Bronchial epithelial cell (primary cell): ENCODE measurements around the gene COASY. TPM values are rescaled to one million over a fixed set of nuclear protein-coding genes. Genes with fewer than 3 reads are reported as not detected.
A peak's percentile ranks its signal among the peaks of the same experiment; 100 is the strongest.
"Not testable (repeated sequence)": the region's sequence is repeated elsewhere in the genome, so short reads cannot be mapped to it uniquely, and the experiment has no call there.

Experiments used
- DNase-seq: peaks from one replicate; pipeline ENCODE4 v3.0.0-alpha.2; 2010; ENCODE audit warnings: low read depth
- FAIRE-seq: peaks from 2 replicates; lab custom pipeline; 2011; peaks lifted over from hg19 to GRCh38; lab: Jason Lieb, UNC
- H3K27me3 ChIP-seq: 2 replicates; pipeline ENCODE4 v1.5.1; 2011; ENCODE audit warnings: low read length; ENCODE audit not compliant: control insufficient read depth, insufficient read depth
- H3K36me3 ChIP-seq: 2 replicates; pipeline ENCODE4 v1.5.1; 2011; ENCODE audit warnings: low read length; ENCODE audit not compliant: control insufficient read depth, insufficient read depth
- H3K4me3 ChIP-seq: 2 replicates; pipeline ENCODE4 v1.5.1; 2011; ENCODE audit warnings: mild to moderate bottlenecking, low read depth, low read length, control low read depth
- CTCF ChIP-seq: IDR thresholded peaks from 2 replicates; pipeline ENCODE4 v1.5.1; 2011; ENCODE audit warnings: mild to moderate bottlenecking, moderate library complexity, low read length, control low read depth, inconsistent platforms; ENCODE audit not compliant: insufficient read depth, severe bottlenecking
- total RNA-seq: library from RNA; depleted of rRNA; stranded (reverse); fragments of >200 nt; gene quantifications from 2 replicates; pipeline ENCODE4 v1.2.1, GENCODE V29; 2014

The COASY gene
- total RNA-seq, 1 donor from 2014 or later: 9.0 TPM

- no peaks in the 10 kb centered on the region for H3K36me3 ChIP-seq
- DNase-seq: peak; percentile 32
- no peak for FAIRE-seq
- peak overlapping the region; percentile 78 for H3K4me3 ChIP-seq
- H3K27me3 ChIP-seq: no peaks in the 10 kb centered on the region
- peak; percentile 44 for TF ChIP-seq CTCF
Measured at GRCh38 chr17:42553866-42554249, 8.1 kb upstream of the COASY start.

GRCh38 chr17:42554250-42555121 lies 7.5 kb upstream of the COASY start:
- DNase-seq (peak; percentile 40), FAIRE-seq (no peak)
- TF ChIP-seq CTCF: no peak
- no peaks in the 10 kb centered on the region for H3K36me3 ChIP-seq
- H3K4me3 ChIP-seq: peak overlapping the region; percentile 78
- no peaks in the 10 kb centered on the region for H3K27me3 ChIP-seq

GRCh38 chr17:42555122-42555622 lies 6.8 kb upstream of the COASY start:
- FAIRE-seq (no peak), DNase-seq (no peak)
- no peak for TF ChIP-seq CTCF
- no peaks in the 10 kb centered on the region for H3K27me3 ChIP-seq
- H3K4me3 ChIP-seq: peak overlapping the region; percentile 78
- no peaks in the 10 kb centered on the region for H3K36me3 ChIP-seq

GRCh38 chr17:42555961-42556617 lies 5.9 kb upstream of the COASY start:
- FAIRE-seq: peak; percentile 23
- not testable (repeated sequence) for H3K4me3 ChIP-seq

GRCh38 chr17:42559075-42559474 lies 2.9 kb upstream of the COASY start:
- Histone ChIP-seq H3K27me3 (no peaks in the 10 kb centered on the region), H3K36me3 (peaks cover 9% of the 10 kb centered on the region), H3K4me3 (no peak overlapping the region)
- TF ChIP-seq CTCF: no peak
- no peak for FAIRE-seq
- peak; percentile 20 for DNase-seq

More at GRCh38 chr17:42555961-42556617, 5.9 kb upstream of the COASY start:
- DNase-seq, H3K27me3 ChIP-seq, H3K36me3 ChIP-seq: not testable (repeated sequence)

GRCh38 chr17:42560246-42560645 lies 1.7 kb upstream of the COASY start:
- Histone ChIP-seq H3K4me3 (no peak overlapping the region), H3K27me3 (no peaks in the 10 kb centered on the region), H3K36me3 (peaks cover 20% of the 10 kb centered on the region)
- no peak for FAIRE-seq
- DNase-seq: no peak
- no peak for TF ChIP-seq CTCF
